ENCODE measurements around the gene PIM3. TPM values are rescaled to one million over a fixed set of nuclear protein-coding genes. Genes with fewer than 3 reads are reported as not detected.

PIM3 gene
- total RNA-seq, 2 experiments from 2014 or later, result 146 to 158 TPM

GRCh38 chr22:50002791-50003190, 42.2 kb downstream of the PIM3 start:
- no peaks in the 10 kb centered on the region for H3K9me3 Mint-ChIP-seq
- no peak for DNase-seq
- peaks cover 11% of the 10 kb centered on the region for H3K27me3 Mint-ChIP-seq
- intact Hi-C loops (cut with micrococcal nuclease), result no loop called here
- no peak for ATAC-seq
- TF ChIP-seq, protein P1, sequence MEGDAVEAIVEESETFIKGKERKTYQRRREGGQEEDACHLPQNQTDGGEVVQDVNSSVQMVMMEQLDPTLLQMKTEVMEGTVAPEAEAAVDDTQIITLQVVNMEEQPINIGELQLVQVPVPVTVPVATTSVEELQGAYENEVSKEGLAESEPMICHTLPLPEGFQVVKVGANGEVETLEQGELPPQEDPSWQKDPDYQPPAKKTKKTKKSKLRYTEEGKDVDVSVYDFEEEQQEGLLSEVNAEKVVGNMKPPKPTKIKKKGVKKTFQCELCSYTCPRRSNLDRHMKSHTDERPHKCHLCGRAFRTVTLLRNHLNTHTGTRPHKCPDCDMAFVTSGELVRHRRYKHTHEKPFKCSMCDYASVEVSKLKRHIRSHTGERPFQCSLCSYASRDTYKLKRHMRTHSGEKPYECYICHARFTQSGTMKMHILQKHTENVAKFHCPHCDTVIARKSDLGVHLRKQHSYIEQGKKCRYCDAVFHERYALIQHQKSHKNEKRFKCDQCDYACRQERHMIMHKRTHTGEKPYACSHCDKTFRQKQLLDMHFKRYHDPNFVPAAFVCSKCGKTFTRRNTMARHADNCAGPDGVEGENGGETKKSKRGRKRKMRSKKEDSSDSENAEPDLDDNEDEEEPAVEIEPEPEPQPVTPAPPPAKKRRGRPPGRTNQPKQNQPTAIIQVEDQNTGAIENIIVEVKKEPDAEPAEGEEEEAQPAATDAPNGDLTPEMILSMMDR (IDR thresholded peaks at IDR 0.05), result no peak
- ChIA-PET POLR2A (interaction anchor here (1.2 kb wide), 2 partner anchors 14 to 16 kb away, joined by 3 read pairs; no protein-coding TSS in a partner anchor), CTCF (interaction anchor here (1.6 to 4.3 kb wide), 2 partner anchors 23 to 27 kb away, joined by 5 to 21 read pairs; no protein-coding TSS in a partner anchor)
- H3K27ac Mint-ChIP-seq, result no peak overlapping the region
- H3K36me3 Mint-ChIP-seq (ENCODE audit: low read depth), result no peaks in the 10 kb centered on the region
- H3K4me3 Mint-ChIP-seq, result no peak overlapping the region
- H3K4me1 Mint-ChIP-seq (ENCODE audit: low read depth), result peaks cover 10% of the 10 kb centered on the region

DNA sequence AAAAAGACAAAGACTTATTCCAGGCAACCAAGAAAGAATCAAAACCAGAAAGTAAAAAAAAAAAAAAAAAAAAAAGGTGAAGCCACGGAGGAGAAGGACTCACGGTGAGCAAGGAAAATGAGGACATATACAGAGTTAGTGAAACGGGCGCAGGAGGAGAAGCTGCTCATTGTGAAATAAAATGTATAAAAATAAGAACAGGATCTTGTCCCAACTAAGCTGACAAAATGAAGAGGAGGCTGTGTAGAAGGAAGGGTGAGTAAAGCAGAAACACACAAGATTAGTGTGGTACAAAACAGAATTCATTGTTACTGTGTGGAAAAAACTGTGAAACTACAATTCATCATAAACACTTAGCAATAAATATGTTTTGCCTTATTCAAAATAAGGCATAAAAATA, 44.3 kb downstream of the PIM3 start:
- Mint-ChIP-seq H3K4me1 (ENCODE audit: low read depth) (peaks cover 4% of the 10 kb centered on the region), H3K27me3 (peaks cover 5% of the 10 kb centered on the region), H3K9me3 (no peaks in the 10 kb centered on the region), H3K36me3 (ENCODE audit: low read depth) (no peaks in the 10 kb centered on the region), H3K4me3 (no peak overlapping the region), H3K27ac (no peak overlapping the region)
- TF ChIP-seq, protein P1 (IDR thresholded peaks at IDR 0.05), result no peak
- ChIA-PET CTCF (interaction anchor here (1.1 to 4.3 kb wide), 4 partner anchors 11 to 81 kb away, joined by 3 to 21 read pairs (median 12); partner anchors contain the start of gene MLC1), POLR2A (interaction anchor here (0.9 kb wide), 1 partner anchor 15 kb away, joined by 3 read pairs; no protein-coding TSS in a partner anchor)
- DNase-seq (no peak), ATAC-seq (no peak)
- intact Hi-C loops (cut with micrococcal nuclease), result no loop called here

DNA sequence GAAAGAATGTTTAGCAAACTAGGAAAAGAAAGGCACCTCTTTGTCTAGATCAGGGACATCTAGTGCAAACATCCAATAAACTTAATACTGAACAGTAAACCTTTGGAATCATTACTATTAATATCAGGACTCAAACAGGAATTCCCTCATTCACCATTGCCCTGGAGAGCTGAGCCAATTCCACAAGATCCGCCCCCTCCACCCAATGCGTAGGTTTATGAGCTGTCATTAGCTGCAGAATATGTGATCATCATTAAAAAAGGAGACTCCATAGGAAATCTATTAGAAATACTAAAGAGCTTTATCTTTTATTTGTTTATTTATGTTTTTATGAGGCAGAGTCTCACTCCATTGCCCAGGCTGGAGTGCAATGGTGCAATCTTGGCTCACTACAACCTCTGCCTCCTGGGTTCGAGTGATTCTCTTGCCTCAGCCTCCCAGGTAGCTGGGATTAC, 46.5 kb downstream of the PIM3 start:
- CTCF ChIA-PET, result interaction anchor here (1.0 to 1.8 kb wide), 4 partner anchors 15 to 27 kb away, joined by 3 to 6 read pairs (median 4); no protein-coding TSS in a partner anchor
- H3K36me3 Mint-ChIP-seq (ENCODE audit: low read depth), result no peaks in the 10 kb centered on the region
- TF ChIP-seq, protein P1 (IDR thresholded peaks at IDR 0.05), result no peak
- ATAC-seq, result no peak
- no peak overlapping the region for H3K4me3 Mint-ChIP-seq
- no peak for DNase-seq
- intact Hi-C loops (cut with micrococcal nuclease), result no loop called here
- POLR2A ChIA-PET, result no interaction called here
- no peak overlapping the region for H3K27ac Mint-ChIP-seq
- H3K9me3 Mint-ChIP-seq, result no peaks in the 10 kb centered on the region
- peaks cover 17% of the 10 kb centered on the region for H3K4me1 Mint-ChIP-seq (ENCODE audit: low read depth)
- peaks cover 3% of the 10 kb centered on the region for H3K27me3 Mint-ChIP-seq

- H3K4me3 Mint-ChIP-seq, result no peak overlapping the region
- ChIA-PET CTCF (no interaction called here), POLR2A (no interaction called here)
- TF ChIP-seq, protein P1 (IDR thresholded peaks at IDR 0.05), result no peak
- ATAC-seq (no peak), DNase-seq (no peak)
- intact Hi-C loops (cut with micrococcal nuclease), result no loop called here
- H3K36me3 Mint-ChIP-seq (ENCODE audit: low read depth), result no peaks in the 10 kb centered on the region
- H3K4me1 Mint-ChIP-seq (ENCODE audit: low read depth), result peaks cover 24% of the 10 kb centered on the region
- H3K27me3 Mint-ChIP-seq, result peaks cover 3% of the 10 kb centered on the region
- H3K9me3 Mint-ChIP-seq, result no peaks in the 10 kb centered on the region
- H3K27ac Mint-ChIP-seq, result no peak overlapping the region
Observed at GRCh38 chr22:50008151-50009040, 47.8 kb downstream of the PIM3 start.

DNA sequence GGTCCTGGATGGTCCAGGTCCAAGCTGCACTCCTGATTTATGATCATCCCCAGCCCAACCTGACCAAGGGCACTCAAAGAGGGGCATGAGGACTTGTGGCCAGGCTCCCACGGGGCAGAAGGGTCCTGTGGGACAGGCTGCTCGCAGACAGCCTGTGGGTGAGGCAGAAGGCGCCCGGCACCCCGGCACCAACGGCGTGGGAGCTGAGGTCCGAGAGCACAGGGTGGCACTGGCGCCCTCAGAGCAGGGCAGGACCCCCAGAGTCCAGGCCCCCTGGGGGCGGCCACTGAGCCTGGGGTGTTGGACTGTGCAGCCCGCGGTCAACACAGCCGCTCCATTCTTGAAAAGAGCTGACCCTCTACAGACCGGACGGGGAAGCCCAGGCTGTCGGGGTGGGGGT, 48.7 kb downstream of the PIM3 start:
- H3K9me3 Mint-ChIP-seq, result no peaks in the 10 kb centered on the region
- DNase-seq (no peak), ATAC-seq (no peak)
- TF ChIP-seq, protein P1 (IDR thresholded peaks at IDR 0.05), result no peak
- peaks cover 29% of the 10 kb centered on the region for H3K4me1 Mint-ChIP-seq (ENCODE audit: low read depth)
- H3K4me3 Mint-ChIP-seq, result no peak overlapping the region
- ChIA-PET CTCF (no interaction called here), POLR2A (interaction anchor here (0.7 to 1.2 kb wide), 2 partner anchors 39 to 182 kb away, joined by 3 read pairs; no protein-coding TSS in a partner anchor)
- peaks cover 2% of the 10 kb centered on the region for H3K27me3 Mint-ChIP-seq
- no peak overlapping the region for H3K27ac Mint-ChIP-seq
- intact Hi-C loops (cut with micrococcal nuclease), result no loop called here
- H3K36me3 Mint-ChIP-seq (ENCODE audit: low read depth), result no peaks in the 10 kb centered on the region
